Measurements from ENCODE around the gene DERL2. TPM values are rescaled to one million over a fixed set of nuclear protein-coding genes. Genes with fewer than 3 reads are reported as not detected.
A peak's percentile ranks its signal among the peaks of the same experiment; 100 is the strongest.
"Not testable (repeated sequence)": the region's sequence is repeated elsewhere in the genome, so short reads cannot be mapped to it uniquely, and the experiment has no call there.

Gene DERL2
- total and polyA plus RNA-seq, 12 donors = 25.6 to 165 (median 80.9) TPM

DNA sequence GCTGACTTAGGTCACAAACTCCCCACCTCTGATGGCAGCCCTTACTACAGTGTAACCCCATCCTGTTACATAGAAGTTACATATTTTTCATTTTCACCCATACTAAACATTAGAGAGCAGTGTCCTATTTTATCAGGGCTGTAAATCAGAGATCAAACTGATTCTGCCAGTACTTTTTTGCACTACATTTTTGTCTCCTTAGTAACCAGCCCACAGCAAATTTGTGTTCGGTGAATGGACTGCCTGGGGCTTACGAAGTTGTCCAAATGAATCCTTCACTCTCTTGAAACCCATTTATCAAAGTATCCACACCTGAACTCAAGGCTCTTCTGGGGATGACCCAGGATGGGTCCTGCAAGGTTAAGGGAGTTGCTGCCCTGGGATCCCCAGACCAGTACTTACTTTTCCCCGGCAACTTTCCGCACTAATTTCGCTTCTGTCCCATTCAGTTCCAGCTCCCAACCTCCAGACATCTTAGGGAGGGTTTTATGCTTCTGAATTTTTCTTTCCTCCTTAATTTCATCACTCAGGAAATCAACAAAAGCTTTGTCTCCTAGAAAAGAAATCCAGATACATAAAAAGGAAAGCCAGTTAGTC, 48.2 kb downstream of the DERL2 start:
- intact Hi-C loops (cut with DNase I) = loop anchor here in 1 of 2 donors (10.0 kb wide), 1 partner anchor 183 kb away; no protein-coding TSS in a partner anchor
- Histone ChIP-seq H3K4me3 (peak overlapping the region in 2 of 4 donors; percentile 58 to 92), H3K9me3 (replicated peaks in 1 of 3) (no peaks in the 10 kb centered on the region), H3K27me3 (no peaks in the 10 kb centered on the region), H3K27ac (peak overlapping the region in 3 of 5 donors; percentile 72 to 88 (median 75)), H3K4me1 (replicated peaks in 1 of 2) (peaks cover 7 to 29% of the 10 kb centered on the region in 2 donors), H3K36me3 (replicated peaks in 1 of 2) (peaks cover 0 to 34% of the 10 kb centered on the region in 2 donors)
- WGBS, 4 donors = 39 to 43% (median 41%) methylated on average over 5 of the region's 5 CpGs
- no peak for TF ChIP-seq POLR2A (IDR thresholded peaks at IDR 0.05)
- TF ChIP-seq, protein P1, sequence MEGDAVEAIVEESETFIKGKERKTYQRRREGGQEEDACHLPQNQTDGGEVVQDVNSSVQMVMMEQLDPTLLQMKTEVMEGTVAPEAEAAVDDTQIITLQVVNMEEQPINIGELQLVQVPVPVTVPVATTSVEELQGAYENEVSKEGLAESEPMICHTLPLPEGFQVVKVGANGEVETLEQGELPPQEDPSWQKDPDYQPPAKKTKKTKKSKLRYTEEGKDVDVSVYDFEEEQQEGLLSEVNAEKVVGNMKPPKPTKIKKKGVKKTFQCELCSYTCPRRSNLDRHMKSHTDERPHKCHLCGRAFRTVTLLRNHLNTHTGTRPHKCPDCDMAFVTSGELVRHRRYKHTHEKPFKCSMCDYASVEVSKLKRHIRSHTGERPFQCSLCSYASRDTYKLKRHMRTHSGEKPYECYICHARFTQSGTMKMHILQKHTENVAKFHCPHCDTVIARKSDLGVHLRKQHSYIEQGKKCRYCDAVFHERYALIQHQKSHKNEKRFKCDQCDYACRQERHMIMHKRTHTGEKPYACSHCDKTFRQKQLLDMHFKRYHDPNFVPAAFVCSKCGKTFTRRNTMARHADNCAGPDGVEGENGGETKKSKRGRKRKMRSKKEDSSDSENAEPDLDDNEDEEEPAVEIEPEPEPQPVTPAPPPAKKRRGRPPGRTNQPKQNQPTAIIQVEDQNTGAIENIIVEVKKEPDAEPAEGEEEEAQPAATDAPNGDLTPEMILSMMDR (IDR thresholded peaks at IDR 0.05) = no peak
- no peak for DNase-seq

DNA sequence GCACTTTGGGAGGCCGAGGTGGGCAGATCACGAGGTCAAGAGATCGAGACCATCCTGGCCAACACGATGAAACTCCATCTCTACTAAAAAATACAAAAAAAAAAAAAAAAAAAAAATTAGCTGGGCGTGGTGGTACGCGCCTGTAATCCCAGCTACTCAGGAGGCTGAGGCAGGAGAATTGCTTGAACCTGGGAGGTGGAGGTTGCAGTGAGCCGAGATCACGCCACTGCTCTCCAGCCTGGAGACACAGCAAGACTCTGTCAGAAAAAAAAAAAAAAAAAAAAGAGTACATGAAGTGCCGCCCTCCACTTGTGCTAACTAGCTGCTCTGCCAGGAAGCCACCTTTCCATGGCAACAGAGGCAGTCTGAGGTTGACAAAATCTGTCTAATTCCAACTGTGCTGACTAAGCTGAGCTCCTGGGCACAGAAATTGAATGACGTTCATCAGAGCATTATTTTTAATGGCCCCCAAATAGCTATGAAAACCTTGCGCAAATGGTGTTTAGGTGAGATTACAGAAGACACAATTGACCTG, 50.1 kb downstream of the DERL2 start:
- peak in 1 of 7 donors; percentile 70 for DNase-seq
- WGBS, 4 donors = 88 to 92% (median 90%) methylated on average over 9 to 12 of the region's 12 CpGs
- Histone ChIP-seq H3K4me1 (replicated peaks in 1 of 2) (peaks cover 7 to 29% of the 10 kb centered on the region in 2 donors), H3K36me3 (replicated peaks in 1 of 2) (peaks cover 0 to 54% of the 10 kb centered on the region in 2 donors)
- H3K9me3 ChIP-seq (replicated peaks in 1 of 3); H3K4me3 ChIP-seq; H3K27ac ChIP-seq; H3K27me3 ChIP-seq: not testable (repeated sequence)
- intact Hi-C loops (cut with DNase I) = loop anchor here in 1 of 2 donors (10.0 kb wide), 1 partner anchor 181 kb away; no protein-coding TSS in a partner anchor

- WGBS, 4 donors = 91 to 95% (median 93%) methylated on average over 2 of the region's 2 CpGs
- H3K27ac ChIP-seq = peak overlapping the region in 1 of 5 donors; percentile 31
- intact Hi-C loops (cut with DNase I) = loop anchor here in 1 of 2 donors (10.0 kb wide), 1 partner anchor 180 kb away; no protein-coding TSS in a partner anchor
- H3K27me3 ChIP-seq = no peaks in the 10 kb centered on the region
- peaks cover 7 to 29% of the 10 kb centered on the region in 2 donors for H3K4me1 ChIP-seq (replicated peaks in 1 of 2)
- no peak overlapping the region for H3K4me3 ChIP-seq
- H3K9me3 ChIP-seq (replicated peaks in 1 of 3) = no peaks in the 10 kb centered on the region
- peaks cover 0 to 61% of the 10 kb centered on the region in 2 donors for H3K36me3 ChIP-seq (replicated peaks in 1 of 2)
- DNase-seq = no peak
- TF ChIP-seq, protein P1 (IDR thresholded peaks at IDR 0.05) = no peak
- TF ChIP-seq POLR2A (IDR thresholded peaks at IDR 0.05) = no peak
Measured at GRCh38 chr17:5434984-5435383, 51.0 kb downstream of the DERL2 start.

DNA sequence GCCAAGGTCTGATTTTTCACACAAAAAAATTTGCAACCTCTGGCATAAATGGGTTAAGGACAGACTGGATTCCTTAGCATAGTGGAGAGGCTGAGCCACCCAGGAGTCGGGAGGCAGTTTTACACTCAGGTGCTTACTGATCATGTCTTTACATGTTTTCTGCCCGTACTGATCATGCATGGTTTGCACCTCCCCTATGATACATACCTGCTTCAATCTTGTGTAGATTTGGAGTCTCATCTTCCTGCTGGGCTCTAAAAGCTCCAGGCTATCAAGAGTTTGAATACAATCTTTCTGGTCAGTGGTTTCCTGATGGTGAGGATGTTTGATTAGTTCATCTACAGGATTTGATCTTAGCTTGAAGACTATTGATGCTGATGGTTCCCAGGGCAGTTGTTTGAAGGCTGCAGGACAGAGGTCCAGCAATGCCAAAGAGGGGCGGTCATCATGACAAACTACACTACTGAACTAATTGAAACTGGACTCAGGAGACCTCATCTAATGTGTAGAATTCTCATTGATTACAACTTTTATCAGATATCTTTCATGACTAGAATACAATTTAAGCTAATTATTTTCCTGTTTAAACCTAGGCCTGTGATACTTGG, 53.9 kb downstream of the DERL2 start:
- no peak for DNase-seq
- Histone ChIP-seq H3K9me3 (replicated peaks in 1 of 3) (no peaks in the 10 kb centered on the region), H3K27ac (no peak overlapping the region), H3K4me1 (replicated peaks in 1 of 2) (peaks cover 0 to 11% of the 10 kb centered on the region in 2 donors), H3K4me3 (no peak overlapping the region), H3K36me3 (replicated peaks in 1 of 2) (peaks cover 0 to 90% of the 10 kb centered on the region in 2 donors), H3K27me3 (no peaks in the 10 kb centered on the region)
- intact Hi-C loops (cut with DNase I) = loop anchor here in 1 of 2 donors (10.0 kb wide), 1 partner anchor 177 kb away; no protein-coding TSS in a partner anchor
- WGBS, 4 donors = 68 to 95% (median 72%) methylated on average over 3 of the region's 3 CpGs
- TF ChIP-seq POLR2A (IDR thresholded peaks at IDR 0.05) = no peak
- TF ChIP-seq, protein P1 (IDR thresholded peaks at IDR 0.05) = no peak

DNA sequence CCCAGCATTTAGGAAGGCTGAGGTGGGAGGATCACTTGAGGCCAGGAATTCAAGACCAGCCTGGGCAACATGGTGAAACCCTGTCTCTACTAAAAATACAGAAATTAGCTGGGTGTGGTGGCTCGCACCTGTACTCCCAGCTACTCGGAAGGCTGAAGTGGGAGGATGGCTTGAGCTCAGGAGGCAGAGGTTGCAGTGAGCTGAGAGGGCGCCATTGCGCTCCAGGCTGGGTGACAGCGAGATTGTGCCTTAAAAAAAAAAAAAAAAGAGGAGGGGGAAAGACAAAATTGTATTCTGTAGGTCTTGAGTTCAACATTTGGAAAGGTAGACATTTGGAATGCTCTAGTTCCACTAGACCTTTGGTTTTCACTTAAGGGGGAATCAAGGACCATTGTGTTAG, 54.7 kb downstream of the DERL2 start:
- not testable (repeated sequence) for H3K27ac ChIP-seq; H3K4me3 ChIP-seq; H3K4me1 ChIP-seq (replicated peaks in 1 of 2); H3K9me3 ChIP-seq (replicated peaks in 1 of 3); H3K27me3 ChIP-seq; DNase-seq
- WGBS, 4 donors = 79 to 88% (median 81%) methylated on average over 5 of the region's 5 CpGs
- H3K36me3 ChIP-seq (replicated peaks in 1 of 2) = peaks cover 0 to 93% of the 10 kb centered on the region in 2 donors
- intact Hi-C loops (cut with DNase I) = loop anchor here in 1 of 2 donors (10.0 kb wide), 1 partner anchor 176 kb away; no protein-coding TSS in a partner anchor

All from adrenal gland (tissue), 12 donors.